Gastrocnemius medialis (tissue), 4 donors: Measurements from ENCODE around the gene BCAT1.

Experiments used
- CTCF ChIP-seq, 5 experiments: fragments of 450-650 bp in 3 of 5; fragments of 200-600 bp in 2 of 5; sonication (generic) in 2 of 5; IDR thresholded peaks in 4 of 5; conservative IDR thresholded peaks in 1 of 5; 1 replicate in 4 of 5; 2 replicates in 1 of 5; pipeline ENCODE4 v1.5.1; 2016 to 2019; ENCODE audit warnings: antibody characterized with exemption in 5 of 5, mild to moderate bottlenecking in 3 of 5, moderate library complexity in 3 of 5
- POLR2A ChIP-seq, 2 donors: fragments of 450-650 bp; IDR thresholded peaks; one replicate each; pipeline ENCODE4 v1.6.1; 2017; ENCODE audit warnings: antibody characterized with exemption in 2 of 2, mild to moderate bottlenecking in 2 of 2, moderate library complexity in 2 of 2

- TF ChIP-seq CTCF (IDR thresholded peaks at IDR 0.05 in 4 of 5, conservative IDR thresholded peaks at IDR 0.05 in 1 of 5) (no peak), POLR2A (IDR thresholded peaks at IDR 0.05) (no peak)
Measured at GRCh38 chr12:24821691-24822090, 127.2 kb downstream of the BCAT1 start.
